Epithelial cell of proximal tubule (primary cell): ENCODE results near the gene HDAC4. TPM values are rescaled to one million over a fixed set of nuclear protein-coding genes. Genes with fewer than 3 reads are reported as not detected.
"Not testable (repeated sequence)": the region's sequence is repeated elsewhere in the genome, so short reads cannot be mapped to it uniquely, and the experiment has no call there.

ENCODE experiments used
- DNase-seq: peaks from one replicate; pipeline ENCODE4 v3.0.0-alpha.2; 2011; ENCODE audit warnings: low read depth
- H3K4me3 ChIP-seq: 2 replicates; pipeline ENCODE4 v1.5.1; 2011; ENCODE audit warnings: low read depth, mild to moderate bottlenecking, low read length
- total RNA-seq: library from RNA; depleted of rRNA; stranded (reverse); fragments of >200 nt; gene quantifications from 2 replicates; pipeline ENCODE4 v1.2.3, GENCODE V29; 2015
- TF ChIP-seq, protein P1 (sequence below): conservative IDR thresholded peaks from 2 replicates; pipeline ENCODE4 v1.5.1; 2012; ENCODE audit warnings: low read depth, mild to moderate bottlenecking, low read length

Gene HDAC4
- 8.1 and 23.2 TPM in 2 replicates for total RNA-seq

- TF ChIP-seq, protein P1, sequence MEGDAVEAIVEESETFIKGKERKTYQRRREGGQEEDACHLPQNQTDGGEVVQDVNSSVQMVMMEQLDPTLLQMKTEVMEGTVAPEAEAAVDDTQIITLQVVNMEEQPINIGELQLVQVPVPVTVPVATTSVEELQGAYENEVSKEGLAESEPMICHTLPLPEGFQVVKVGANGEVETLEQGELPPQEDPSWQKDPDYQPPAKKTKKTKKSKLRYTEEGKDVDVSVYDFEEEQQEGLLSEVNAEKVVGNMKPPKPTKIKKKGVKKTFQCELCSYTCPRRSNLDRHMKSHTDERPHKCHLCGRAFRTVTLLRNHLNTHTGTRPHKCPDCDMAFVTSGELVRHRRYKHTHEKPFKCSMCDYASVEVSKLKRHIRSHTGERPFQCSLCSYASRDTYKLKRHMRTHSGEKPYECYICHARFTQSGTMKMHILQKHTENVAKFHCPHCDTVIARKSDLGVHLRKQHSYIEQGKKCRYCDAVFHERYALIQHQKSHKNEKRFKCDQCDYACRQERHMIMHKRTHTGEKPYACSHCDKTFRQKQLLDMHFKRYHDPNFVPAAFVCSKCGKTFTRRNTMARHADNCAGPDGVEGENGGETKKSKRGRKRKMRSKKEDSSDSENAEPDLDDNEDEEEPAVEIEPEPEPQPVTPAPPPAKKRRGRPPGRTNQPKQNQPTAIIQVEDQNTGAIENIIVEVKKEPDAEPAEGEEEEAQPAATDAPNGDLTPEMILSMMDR, result no peak
- no peak for DNase-seq
- H3K4me3 ChIP-seq, result peak within 1 kb of the TSS; percentile 88
Measured at GRCh38 chr2:239400596-239401066, at the start of gene HDAC4. TSS of gene HDAC4 (minus strand) at chr2:239401020. CDS start at chr2:239352699, 48,321 bp downstream.

GRCh38 chr2:239449468-239449867, 48.6 kb upstream of the HDAC4 start:
- not testable (repeated sequence) for H3K4me3 ChIP-seq, DNase-seq

- TF ChIP-seq, protein P1, result no peak
- no peak overlapping the region for H3K4me3 ChIP-seq
- DNase-seq, result no peak
Measured at GRCh38 chr2:239445771-239446524, 45.1 kb upstream of the HDAC4 start.

GRCh38 chr2:239444626-239445577, 44.1 kb upstream of the HDAC4 start:
- no peak overlapping the region for H3K4me3 ChIP-seq
- DNase-seq, result no peak
- TF ChIP-seq, protein P1, result no peak

DNA sequence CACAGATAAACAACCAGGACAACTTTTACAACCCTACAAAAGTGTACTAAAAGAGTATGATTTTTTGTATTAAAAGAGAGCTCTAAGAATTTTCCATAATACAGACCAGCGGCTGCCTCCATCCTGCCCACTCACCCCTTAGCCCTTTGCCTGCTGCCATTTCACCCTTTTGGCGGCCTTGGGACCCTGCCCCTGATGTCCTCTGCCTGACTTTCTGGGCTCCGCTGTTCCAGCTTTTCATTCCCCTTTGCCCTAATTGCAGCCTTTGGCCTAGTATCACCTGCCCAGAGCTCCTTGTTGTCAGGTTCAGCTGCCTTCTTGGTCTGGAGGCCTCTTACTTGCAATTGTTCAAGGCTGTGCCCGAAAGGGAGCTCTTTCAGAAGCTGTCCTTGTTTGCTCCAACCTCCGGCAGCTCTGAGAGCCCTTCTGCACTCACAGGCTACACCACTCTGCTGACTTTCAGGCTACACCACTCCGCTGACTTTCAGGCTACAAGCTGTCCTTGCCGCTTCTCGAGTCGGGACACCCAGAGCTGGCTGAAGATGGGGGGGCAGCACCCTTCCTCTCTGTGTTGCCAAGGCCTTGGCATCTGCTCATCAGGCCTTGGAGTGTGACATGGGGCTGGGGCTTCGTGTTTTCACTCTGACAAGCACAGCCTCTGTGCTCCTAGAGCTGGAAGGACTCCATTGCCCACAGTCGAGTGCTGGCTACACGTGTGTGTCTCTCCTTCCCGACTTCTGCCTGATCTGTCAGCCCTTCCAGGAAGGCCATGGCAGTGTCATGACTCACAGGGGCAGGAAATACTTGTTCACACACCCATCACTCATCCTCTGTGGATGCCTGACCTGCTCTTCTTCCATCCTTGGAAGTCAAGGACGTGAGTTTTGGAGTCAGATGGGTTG, 43.1 kb upstream of the HDAC4 start:
- TF ChIP-seq, protein P1, result no peak
- no peak for DNase-seq
- no peak overlapping the region for H3K4me3 ChIP-seq

- no peak for DNase-seq
- TF ChIP-seq, protein P1, result no peak
- no peak overlapping the region for H3K4me3 ChIP-seq
Measured at GRCh38 chr2:239443102-239443620, 42.3 kb upstream of the HDAC4 start.
